Mesothelial cell of epicardium (in vitro differentiated cells): ENCODE results near the gene LRRC57. TPM values are rescaled to one million over a fixed set of nuclear protein-coding genes. Genes with fewer than 3 reads are reported as not detected.

Source experiments
- DNase-seq, 2 experiments: peaks; one replicate each; pipeline ENCODE4 v3.0.0; 2021; ENCODE audit warnings: low spot score in 2 of 2; ENCODE audit not compliant: unreplicated experiment in 2 of 2
- H3K27ac Mint-ChIP-seq: 2 replicates; pipeline ENCODE4 v1.8.0; 2021; ENCODE audit warnings: mixed read lengths
- H3K27me3 Mint-ChIP-seq: 2 replicates; pipeline ENCODE4 v1.8.0; 2021; ENCODE audit warnings: low read depth, mixed read lengths
- H3K36me3 Mint-ChIP-seq: 2 replicates; pipeline ENCODE4 v1.8.0; 2021; ENCODE audit warnings: mixed read lengths
- H3K4me1 Mint-ChIP-seq: 2 replicates; pipeline ENCODE4 v1.8.0; 2021; ENCODE audit warnings: mixed read lengths
- H3K4me3 Mint-ChIP-seq: 2 replicates; pipeline ENCODE4 v1.8.0; 2021; ENCODE audit warnings: mild to moderate bottlenecking, moderate library complexity, mixed read lengths
- H3K9me3 Mint-ChIP-seq: 2 replicates; pipeline ENCODE4 v1.8.0; 2021; ENCODE audit warnings: mixed read lengths
- total RNA-seq: library from RNA; stranded (reverse); gene quantifications from 3 replicates; pipeline ENCODE4 v1.2.1, GENCODE V29; 2021
- TF ChIP-seq, protein P1 (sequence below): fragments of 200-600 bp; sonication (generic); IDR thresholded peaks from one replicate; pipeline ENCODE4 v1.5.0; 2021; ENCODE audit warnings: antibody characterized with exemption; ENCODE audit not compliant: unreplicated experiment

LRRC57 gene
- total RNA-seq, 1 donor from 2014 or later = 27.9 TPM

DNA sequence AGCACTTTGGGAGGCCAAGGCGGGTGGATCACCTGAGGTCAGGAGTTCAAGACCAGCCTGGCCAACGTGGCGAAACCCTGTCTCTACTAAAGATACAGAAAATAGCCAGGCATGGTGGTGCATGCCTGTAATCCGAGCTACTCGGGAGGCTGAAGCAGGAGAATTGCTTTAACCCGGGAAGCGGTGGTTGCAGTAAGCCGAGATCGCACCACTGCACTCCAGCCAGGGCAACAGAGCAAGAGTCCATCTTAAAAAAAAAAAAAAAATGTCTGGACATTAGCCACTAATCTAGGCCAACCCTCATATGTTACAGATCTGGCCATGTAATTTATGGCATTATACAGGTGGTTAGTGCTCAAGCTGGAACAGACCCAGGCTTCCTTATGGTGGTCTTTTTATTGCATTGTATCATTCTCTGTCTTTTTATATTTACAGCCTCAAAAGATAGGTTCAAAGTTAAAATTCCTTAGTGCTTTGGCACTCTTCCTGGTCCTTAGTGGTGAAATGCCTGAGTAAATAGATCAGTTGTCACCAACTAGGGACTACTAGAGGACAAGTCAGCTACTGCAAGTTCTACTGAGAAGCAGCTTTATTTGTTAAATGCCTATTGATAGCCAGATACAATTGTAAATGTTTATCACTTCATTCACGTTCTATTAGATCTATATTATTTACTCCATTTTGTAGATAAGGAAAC, 42.8 kb upstream of the LRRC57 start:
- DNase-seq = no peak
- Mint-ChIP-seq H3K4me1 (peaks cover 5% of the 10 kb centered on the region), H3K27ac (no peak overlapping the region), H3K9me3 (no peaks in the 10 kb centered on the region), H3K4me3 (no peak overlapping the region), H3K36me3 (no peaks in the 10 kb centered on the region), H3K27me3 (peaks cover 2% of the 10 kb centered on the region)
- TF ChIP-seq, protein P1, sequence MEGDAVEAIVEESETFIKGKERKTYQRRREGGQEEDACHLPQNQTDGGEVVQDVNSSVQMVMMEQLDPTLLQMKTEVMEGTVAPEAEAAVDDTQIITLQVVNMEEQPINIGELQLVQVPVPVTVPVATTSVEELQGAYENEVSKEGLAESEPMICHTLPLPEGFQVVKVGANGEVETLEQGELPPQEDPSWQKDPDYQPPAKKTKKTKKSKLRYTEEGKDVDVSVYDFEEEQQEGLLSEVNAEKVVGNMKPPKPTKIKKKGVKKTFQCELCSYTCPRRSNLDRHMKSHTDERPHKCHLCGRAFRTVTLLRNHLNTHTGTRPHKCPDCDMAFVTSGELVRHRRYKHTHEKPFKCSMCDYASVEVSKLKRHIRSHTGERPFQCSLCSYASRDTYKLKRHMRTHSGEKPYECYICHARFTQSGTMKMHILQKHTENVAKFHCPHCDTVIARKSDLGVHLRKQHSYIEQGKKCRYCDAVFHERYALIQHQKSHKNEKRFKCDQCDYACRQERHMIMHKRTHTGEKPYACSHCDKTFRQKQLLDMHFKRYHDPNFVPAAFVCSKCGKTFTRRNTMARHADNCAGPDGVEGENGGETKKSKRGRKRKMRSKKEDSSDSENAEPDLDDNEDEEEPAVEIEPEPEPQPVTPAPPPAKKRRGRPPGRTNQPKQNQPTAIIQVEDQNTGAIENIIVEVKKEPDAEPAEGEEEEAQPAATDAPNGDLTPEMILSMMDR = no peak

DNA sequence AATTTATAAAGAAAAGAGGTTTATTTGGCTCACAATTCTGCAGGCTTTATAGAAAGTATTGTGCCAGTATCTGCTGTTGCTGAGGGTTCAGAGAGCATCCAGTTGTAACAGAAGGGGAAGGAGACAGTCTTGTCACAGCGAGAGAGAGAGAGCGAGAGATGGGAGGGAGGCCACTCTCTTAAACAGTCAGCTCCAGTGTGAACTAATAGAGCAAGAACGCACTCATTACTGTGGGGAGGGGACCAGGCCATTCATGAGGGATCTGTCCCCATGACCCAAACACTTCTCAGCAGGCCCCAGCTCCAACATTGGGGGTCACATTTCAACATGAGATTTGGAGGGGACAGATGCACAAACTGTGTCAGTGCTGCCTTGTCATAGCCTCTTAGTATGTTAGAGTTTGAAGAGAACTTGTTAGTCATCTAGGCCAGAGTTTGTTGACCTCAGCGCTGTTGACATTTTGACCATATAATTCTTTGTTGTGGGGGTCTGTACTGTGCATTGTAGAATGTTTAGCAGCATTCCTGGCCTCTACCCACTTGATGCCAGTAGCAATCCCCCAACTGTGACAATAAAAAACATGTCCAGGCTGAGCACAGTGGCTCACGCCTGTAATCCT, 42.1 kb upstream of the LRRC57 start:
- Mint-ChIP-seq H3K27ac (no peak overlapping the region), H3K4me3 (no peak overlapping the region), H3K4me1 (peaks cover 5% of the 10 kb centered on the region), H3K9me3 (no peaks in the 10 kb centered on the region), H3K36me3 (no peaks in the 10 kb centered on the region), H3K27me3 (no peaks in the 10 kb centered on the region)
- TF ChIP-seq, protein P1 = no peak
- DNase-seq = no peak

DNA sequence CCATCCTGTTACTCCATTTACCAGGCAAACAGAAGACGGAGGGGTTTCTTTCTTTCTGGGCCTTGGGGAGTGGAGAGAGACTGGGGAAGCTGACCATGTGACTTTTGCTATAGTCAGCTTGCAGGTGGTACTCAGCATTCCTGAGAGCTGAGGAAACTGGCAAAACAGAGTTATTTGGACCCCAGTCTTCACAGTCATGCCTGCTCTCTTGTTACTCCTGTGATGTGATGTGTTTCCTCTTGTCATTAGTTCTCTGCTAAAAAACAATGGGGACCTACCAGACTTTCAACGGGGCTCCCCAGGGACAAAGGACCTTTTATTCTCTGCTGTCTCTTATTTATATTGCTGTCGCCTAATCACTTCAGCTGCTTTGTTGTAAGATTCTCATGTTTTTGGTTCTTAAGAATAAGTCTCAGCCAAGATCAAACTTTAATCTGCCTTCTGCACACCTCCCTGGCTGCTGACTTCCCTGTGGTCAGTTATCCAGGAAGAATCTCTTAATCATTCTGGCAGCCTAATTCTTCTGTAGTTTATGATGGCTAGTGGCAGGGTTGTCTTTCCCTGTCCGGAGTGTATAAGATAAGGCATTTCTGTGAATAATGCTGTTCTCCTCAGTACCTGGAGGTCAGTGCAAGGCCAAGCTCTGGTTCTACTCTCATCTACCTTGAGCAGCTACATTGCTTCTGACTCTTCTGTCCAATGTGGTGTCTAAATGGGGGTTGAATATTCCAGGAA, 35.6 kb upstream of the LRRC57 start:
- DNase-seq = no peak
- Mint-ChIP-seq H3K27me3 (peaks cover 38% of the 10 kb centered on the region), H3K27ac (no peak overlapping the region), H3K4me1 (peaks cover 34% of the 10 kb centered on the region), H3K36me3 (no peaks in the 10 kb centered on the region), H3K9me3 (no peaks in the 10 kb centered on the region), H3K4me3 (no peak overlapping the region)
- TF ChIP-seq, protein P1 = no peak

DNA sequence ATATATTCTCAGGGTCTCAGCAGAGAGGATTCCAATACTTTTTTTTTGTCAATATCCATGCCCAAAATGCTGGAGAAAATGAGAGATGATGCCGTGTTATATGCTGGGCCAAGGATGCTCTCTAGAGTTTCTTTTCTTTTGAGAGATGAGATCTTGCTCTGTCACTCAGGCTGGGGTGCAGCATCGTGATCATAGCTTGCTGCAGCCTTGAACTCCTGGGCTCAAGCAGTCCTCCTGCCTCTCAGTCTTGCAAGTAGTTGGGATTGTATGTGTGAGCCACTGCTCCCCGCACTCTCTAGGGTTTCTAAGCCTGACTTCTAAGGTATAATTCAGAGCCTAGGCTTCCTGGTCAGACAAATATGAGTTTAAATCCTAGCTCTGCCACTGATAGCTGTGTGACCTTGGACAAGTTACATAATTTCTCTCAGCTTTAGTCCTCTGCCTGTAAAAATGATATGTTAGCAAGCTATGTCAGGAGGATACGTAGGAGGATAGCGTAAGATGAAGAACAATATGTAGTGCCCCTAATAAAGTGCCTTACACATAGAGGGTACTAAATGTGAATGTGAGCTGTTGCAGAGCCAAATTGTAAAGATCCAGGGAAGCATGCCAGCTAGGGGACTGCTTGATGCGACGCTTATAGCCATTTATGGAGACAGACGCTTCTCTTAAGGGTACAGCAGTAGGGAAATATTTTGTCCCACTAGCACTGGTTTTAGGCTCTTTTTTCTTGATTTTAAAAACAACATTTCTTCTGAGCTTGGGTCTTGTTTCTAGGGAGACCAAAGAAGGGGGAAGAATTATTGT, 34.2 kb upstream of the LRRC57 start:
- TF ChIP-seq, protein P1 = no peak
- peaks cover 52% of the 10 kb centered on the region for H3K27me3 Mint-ChIP-seq
- no peak for DNase-seq
- peaks cover 34% of the 10 kb centered on the region for H3K4me1 Mint-ChIP-seq
- H3K27ac Mint-ChIP-seq = no peak overlapping the region
- H3K9me3 Mint-ChIP-seq = no peaks in the 10 kb centered on the region
- no peaks in the 10 kb centered on the region for H3K36me3 Mint-ChIP-seq
- no peak overlapping the region for H3K4me3 Mint-ChIP-seq

DNA sequence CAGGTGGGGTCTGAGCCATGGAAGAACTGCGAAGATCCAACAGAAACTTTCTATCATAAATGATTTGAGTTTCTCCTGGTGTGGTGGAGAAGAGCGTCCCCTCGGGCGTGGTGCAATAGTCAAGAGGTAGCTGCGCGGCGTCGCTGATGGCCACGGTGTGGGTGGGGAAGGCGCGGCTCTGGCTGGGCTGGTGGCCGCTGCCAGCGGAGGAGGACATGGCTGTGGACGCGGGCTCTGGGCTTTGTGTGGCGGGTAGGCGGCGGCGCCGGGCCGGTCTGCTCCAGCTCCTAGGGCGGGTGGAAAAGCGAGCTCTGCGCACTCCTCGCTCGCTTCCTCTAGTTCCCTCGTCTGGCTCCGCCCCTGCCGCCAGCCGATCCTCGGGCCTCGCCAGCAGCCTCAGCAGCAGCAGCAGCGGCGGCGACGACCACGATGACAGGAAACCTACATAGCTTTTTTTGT, 32.7 kb upstream of the LRRC57 start:
- peaks cover 67% of the 10 kb centered on the region for H3K27me3 Mint-ChIP-seq
- peak; percentile 65 to 80 for DNase-seq
- TF ChIP-seq, protein P1 = no peak
- no peak overlapping the region for H3K27ac Mint-ChIP-seq
- no peaks in the 10 kb centered on the region for H3K9me3 Mint-ChIP-seq
- H3K4me1 Mint-ChIP-seq = peaks cover 37% of the 10 kb centered on the region
- H3K36me3 Mint-ChIP-seq = no peaks in the 10 kb centered on the region
- H3K4me3 Mint-ChIP-seq = peak overlapping the region; percentile 64
